ENCODE measurements around the gene CELF2. TPM values are rescaled to one million over a fixed set of nuclear protein-coding genes. Genes with fewer than 3 reads are reported as not detected.

Gene CELF2
- total and polyA plus RNA-seq, 4 donors = 43.3 to 65.6 (median 50.1) TPM

- H3K27ac ChIP-seq (ENCODE audit: low read depth, low read length) = no peak overlapping the region
- no peaks in the 10 kb centered on the region for H3K27me3 ChIP-seq (ENCODE audit: control insufficient read depth, insufficient read depth, low read length)
- peaks cover 33% of the 10 kb centered on the region for H3K4me1 ChIP-seq (ENCODE audit: control insufficient read depth, insufficient read depth, low read length)
- H3K9me3 ChIP-seq (ENCODE audit: control insufficient read depth, insufficient read depth, low read length) = no peaks in the 10 kb centered on the region
- H3K36me3 ChIP-seq (ENCODE audit: control insufficient read depth, insufficient read depth, low read length) = peaks cover 7% of the 10 kb centered on the region
- no peak overlapping the region for H3K4me3 ChIP-seq (ENCODE audit: low read depth, low read length)
- 72% methylated on average over 6 of the region's 12 CpGs for WGBS (ENCODE audit: insufficient coverage)
- no peak for DNase-seq (ENCODE audit: low read depth in 4 of 6, low spot score in 6 of 6)
Measured at GRCh38 chr10:11224792-11225416, 207.2 kb downstream of the CELF2 start.

- H3K27ac ChIP-seq (ENCODE audit: low read depth, low read length) = no peak overlapping the region
- peaks cover 33% of the 10 kb centered on the region for H3K4me1 ChIP-seq (ENCODE audit: control insufficient read depth, insufficient read depth, low read length)
- WGBS (ENCODE audit: insufficient coverage) = 40% methylated on average over 2 of the region's 5 CpGs
- no peaks in the 10 kb centered on the region for H3K27me3 ChIP-seq (ENCODE audit: control insufficient read depth, insufficient read depth, low read length)
- H3K4me3 ChIP-seq (ENCODE audit: low read depth, low read length) = no peak overlapping the region
- H3K9me3 ChIP-seq (ENCODE audit: control insufficient read depth, insufficient read depth, low read length) = no peaks in the 10 kb centered on the region
- peaks cover 7% of the 10 kb centered on the region for H3K36me3 ChIP-seq (ENCODE audit: control insufficient read depth, insufficient read depth, low read length)
- DNase-seq (ENCODE audit: low read depth in 4 of 6, low spot score in 6 of 6) = no peak
Measured at GRCh38 chr10:11225935-11226334, 208.3 kb downstream of the CELF2 start.

- H3K9me3 ChIP-seq (ENCODE audit: control insufficient read depth, insufficient read depth, low read length) = no peaks in the 10 kb centered on the region
- WGBS (ENCODE audit: insufficient coverage) = 88% methylated on average over 5 of the region's 7 CpGs
- peaks cover 31% of the 10 kb centered on the region for H3K4me1 ChIP-seq (ENCODE audit: control insufficient read depth, insufficient read depth, low read length)
- no peak for DNase-seq (ENCODE audit: low read depth in 4 of 6, low spot score in 6 of 6)
- peaks cover 7% of the 10 kb centered on the region for H3K36me3 ChIP-seq (ENCODE audit: control insufficient read depth, insufficient read depth, low read length)
- no peak overlapping the region for H3K27ac ChIP-seq (ENCODE audit: low read depth, low read length)
- no peaks in the 10 kb centered on the region for H3K27me3 ChIP-seq (ENCODE audit: control insufficient read depth, insufficient read depth, low read length)
- H3K4me3 ChIP-seq (ENCODE audit: low read depth, low read length) = no peak overlapping the region
Measured at GRCh38 chr10:11227103-11227502, 209.4 kb downstream of the CELF2 start.

- H3K9me3 ChIP-seq (ENCODE audit: control insufficient read depth, insufficient read depth, low read length) = peaks cover 2% of the 10 kb centered on the region
- 94% methylated on average over 2 of the region's 5 CpGs for WGBS (ENCODE audit: insufficient coverage)
- no peak overlapping the region for H3K27ac ChIP-seq (ENCODE audit: low read depth, low read length)
- no peak overlapping the region for H3K4me3 ChIP-seq (ENCODE audit: low read depth, low read length)
- H3K36me3 ChIP-seq (ENCODE audit: control insufficient read depth, insufficient read depth, low read length) = peaks cover 7% of the 10 kb centered on the region
- H3K27me3 ChIP-seq (ENCODE audit: control insufficient read depth, insufficient read depth, low read length) = no peaks in the 10 kb centered on the region
- peaks cover 17% of the 10 kb centered on the region for H3K4me1 ChIP-seq (ENCODE audit: control insufficient read depth, insufficient read depth, low read length)
- no peak for DNase-seq (ENCODE audit: low read depth in 4 of 6, low spot score in 6 of 6)
Measured at GRCh38 chr10:11229893-11230292, 212.2 kb downstream of the CELF2 start.

- H3K4me1 ChIP-seq (ENCODE audit: control insufficient read depth, insufficient read depth, low read length) = peaks cover 15% of the 10 kb centered on the region
- peaks cover 7% of the 10 kb centered on the region for H3K36me3 ChIP-seq (ENCODE audit: control insufficient read depth, insufficient read depth, low read length)
- H3K27ac ChIP-seq (ENCODE audit: low read depth, low read length) = no peak overlapping the region
- WGBS (ENCODE audit: insufficient coverage) = 0% methylated on average over 1 of the region's 5 CpGs
- peak in 2 of 6 donors; percentile 39 to 85 for DNase-seq (ENCODE audit: low read depth in 4 of 6, low spot score in 6 of 6)
- no peak overlapping the region for H3K4me3 ChIP-seq (ENCODE audit: low read depth, low read length)
- H3K27me3 ChIP-seq (ENCODE audit: control insufficient read depth, insufficient read depth, low read length) = no peaks in the 10 kb centered on the region
- H3K9me3 ChIP-seq (ENCODE audit: control insufficient read depth, insufficient read depth, low read length) = peaks cover 2% of the 10 kb centered on the region
Measured at GRCh38 chr10:11230498-11231167, 213.0 kb downstream of the CELF2 start.

- DNase-seq (ENCODE audit: low read depth in 4 of 6, low spot score in 6 of 6) = no peak
- Histone ChIP-seq H3K9me3 (ENCODE audit: control insufficient read depth, insufficient read depth, low read length) (peaks cover 2% of the 10 kb centered on the region), H3K36me3 (ENCODE audit: control insufficient read depth, insufficient read depth, low read length) (peaks cover 7% of the 10 kb centered on the region), H3K4me3 (ENCODE audit: low read depth, low read length) (no peak overlapping the region), H3K27ac (ENCODE audit: low read depth, low read length) (no peak overlapping the region), H3K27me3 (ENCODE audit: control insufficient read depth, insufficient read depth, low read length) (no peaks in the 10 kb centered on the region), H3K4me1 (ENCODE audit: control insufficient read depth, insufficient read depth, low read length) (peaks cover 10% of the 10 kb centered on the region)
- WGBS (ENCODE audit: insufficient coverage) = 33% methylated on average over 2 of the region's 3 CpGs
Measured at GRCh38 chr10:11231285-11231684, 213.6 kb downstream of the CELF2 start.

- Histone ChIP-seq H3K4me3 (ENCODE audit: low read depth, low read length) (no peak overlapping the region), H3K27me3 (ENCODE audit: control insufficient read depth, insufficient read depth, low read length) (no peaks in the 10 kb centered on the region), H3K27ac (ENCODE audit: low read depth, low read length) (no peak overlapping the region), H3K36me3 (ENCODE audit: control insufficient read depth, insufficient read depth, low read length) (peaks cover under 1% of the 10 kb centered on the region), H3K9me3 (ENCODE audit: control insufficient read depth, insufficient read depth, low read length) (peaks cover 2% of the 10 kb centered on the region), H3K4me1 (ENCODE audit: control insufficient read depth, insufficient read depth, low read length) (no peaks in the 10 kb centered on the region)
- 100% methylated on average over 2 of the region's 8 CpGs for WGBS (ENCODE audit: insufficient coverage)
- DNase-seq (ENCODE audit: low read depth in 4 of 6, low spot score in 6 of 6) = no peak
Measured at GRCh38 chr10:11232222-11232961, 214.7 kb downstream of the CELF2 start.

GRCh38 chr10:11234857-11235531 lies 217.3 kb downstream of the CELF2 start:
- H3K4me3 ChIP-seq (ENCODE audit: low read depth, low read length) = no peak overlapping the region
- no peak overlapping the region for H3K27ac ChIP-seq (ENCODE audit: low read depth, low read length)
- H3K27me3 ChIP-seq (ENCODE audit: control insufficient read depth, insufficient read depth, low read length) = no peaks in the 10 kb centered on the region
- no peak for DNase-seq (ENCODE audit: low read depth in 4 of 6, low spot score in 6 of 6)
- H3K36me3 ChIP-seq (ENCODE audit: control insufficient read depth, insufficient read depth, low read length) = no peaks in the 10 kb centered on the region
- H3K9me3 ChIP-seq (ENCODE audit: control insufficient read depth, insufficient read depth, low read length) = peaks cover 2% of the 10 kb centered on the region
- WGBS (ENCODE audit: insufficient coverage) = 72% methylated on average over 2 of the region's 6 CpGs
- no peaks in the 10 kb centered on the region for H3K4me1 ChIP-seq (ENCODE audit: control insufficient read depth, insufficient read depth, low read length)

GRCh38 chr10:11235771-11236170 lies 218.1 kb downstream of the CELF2 start:
- Histone ChIP-seq H3K4me1 (ENCODE audit: control insufficient read depth, insufficient read depth, low read length) (no peaks in the 10 kb centered on the region), H3K27ac (ENCODE audit: low read depth, low read length) (no peak overlapping the region), H3K9me3 (ENCODE audit: control insufficient read depth, insufficient read depth, low read length) (peaks cover 2% of the 10 kb centered on the region), H3K36me3 (ENCODE audit: control insufficient read depth, insufficient read depth, low read length) (no peaks in the 10 kb centered on the region), H3K27me3 (ENCODE audit: control insufficient read depth, insufficient read depth, low read length) (no peaks in the 10 kb centered on the region), H3K4me3 (ENCODE audit: low read depth, low read length) (no peak overlapping the region)
- WGBS (ENCODE audit: insufficient coverage) = no CpG with 5 or more reads among the region's 4 CpGs
- no peak for DNase-seq (ENCODE audit: low read depth in 4 of 6, low spot score in 6 of 6)

All from spinal cord (tissue), 10 donors.